ENCODE results near the gene TUBA4A.
"Not testable (repeated sequence)": the region's sequence is repeated elsewhere in the genome, so short reads cannot be mapped to it uniquely, and the experiment has no call there.

Gene TUBA4A

GRCh38 chr2:219253753-219254589, at the start of gene TUBA4A:
Gene TUBA4A, minus strand, starts transcription at chr2:219253918. Its CDS starts 60 bp downstream, at chr2:219253858.
- peak; percentile 83 for DNase-seq

- DNase-seq: no peak
Measured at GRCh38 chr2:219302412-219302968, 48.8 kb upstream of the TUBA4A start.

- no peak for DNase-seq
Measured at GRCh38 chr2:219300022-219300421, 46.3 kb upstream of the TUBA4A start.

- DNase-seq: no peak
Measured at GRCh38 chr2:219299372-219299760, 45.6 kb upstream of the TUBA4A start.

- DNase-seq: peak; percentile 90
Measured at GRCh38 chr2:219298759-219299371, 45.1 kb upstream of the TUBA4A start.

GRCh38 chr2:219297766-219298456, 44.2 kb upstream of the TUBA4A start:
- DNase-seq: no peak

GRCh38 chr2:219296631-219297391, 43.1 kb upstream of the TUBA4A start:
- no peak for DNase-seq

GRCh38 chr2:219296142-219296541, 42.4 kb upstream of the TUBA4A start:
- no peak for DNase-seq

- DNase-seq: peak; percentile 90
Measured at GRCh38 chr2:219294356-219295351, 40.9 kb upstream of the TUBA4A start.

GRCh38 chr2:219293736-219294231, 40.1 kb upstream of the TUBA4A start:
- no peak for DNase-seq

- no peak for DNase-seq
Measured at GRCh38 chr2:219292616-219293015, 38.9 kb upstream of the TUBA4A start.

- no peak for DNase-seq
Measured at GRCh38 chr2:219291910-219292490, 38.3 kb upstream of the TUBA4A start.

- DNase-seq: no peak
Measured at GRCh38 chr2:219291394-219291793, 37.7 kb upstream of the TUBA4A start.

- no peak for DNase-seq
Measured at GRCh38 chr2:219290381-219291171, 36.9 kb upstream of the TUBA4A start.

GRCh38 chr2:219289537-219290361, 36.0 kb upstream of the TUBA4A start:
- peak; percentile 94 for DNase-seq

GRCh38 chr2:219289195-219289536, 35.4 kb upstream of the TUBA4A start:
- no peak for DNase-seq

GRCh38 chr2:219287580-219288265, 34.0 kb upstream of the TUBA4A start:
- no peak for DNase-seq

- not testable (repeated sequence) for DNase-seq
Measured at GRCh38 chr2:219287116-219287440, 33.4 kb upstream of the TUBA4A start.

Measured in midbrain (tissue), 1 donor.